CD4-positive, alpha-beta T cell treated with Interleukin-15 for 1 hour (primary cell): Measurements from ENCODE around the gene NDUFB2.
"Not testable (repeated sequence)": the region's sequence is repeated elsewhere in the genome, so short reads cannot be mapped to it uniquely, and the experiment has no call there.

ENCODE experiments used
- DNase-seq: peaks from one replicate; pipeline ENCODE4 v3.0.0-alpha.2; 2020

NDUFB2 gene

GRCh38 chr7:140673063-140673773 is 23.3 kb upstream of the NDUFB2 start:
- DNase-seq: peak; percentile 47

GRCh38 chr7:140673774-140674155 is 22.7 kb upstream of the NDUFB2 start:
- DNase-seq: no peak

GRCh38 chr7:140674356-140674800 is 22.1 kb upstream of the NDUFB2 start:
- DNase-seq: peak; percentile 28

- no peak for DNase-seq
Observed at GRCh38 chr7:140674899-140675701, 21.4 kb upstream of the NDUFB2 start.

- DNase-seq: no peak
Observed at GRCh38 chr7:140675726-140676125, 20.8 kb upstream of the NDUFB2 start.

- DNase-seq: peak; percentile 49
Observed at GRCh38 chr7:140676306-140676705, 20.2 kb upstream of the NDUFB2 start.

- DNase-seq: not testable (repeated sequence)
Observed at GRCh38 chr7:140676956-140677355, 19.6 kb upstream of the NDUFB2 start.

GRCh38 chr7:140677496-140677895 is 19.0 kb upstream of the NDUFB2 start:
- no peak for DNase-seq

- DNase-seq: no peak
Observed at GRCh38 chr7:140678081-140678815, 18.3 kb upstream of the NDUFB2 start.

- no peak for DNase-seq
Observed at GRCh38 chr7:140678816-140679130, 17.7 kb upstream of the NDUFB2 start.

- DNase-seq: no peak
Observed at GRCh38 chr7:140679186-140679585, 17.3 kb upstream of the NDUFB2 start.

GRCh38 chr7:140680886-140681285 is 15.6 kb upstream of the NDUFB2 start:
- no peak for DNase-seq

GRCh38 chr7:140681766-140682165 is 14.7 kb upstream of the NDUFB2 start:
- no peak for DNase-seq

GRCh38 chr7:140683657-140684056 is 12.9 kb upstream of the NDUFB2 start:
- no peak for DNase-seq

- DNase-seq: no peak
Observed at GRCh38 chr7:140684066-140684950, 12.2 kb upstream of the NDUFB2 start.

- no peak for DNase-seq
Observed at GRCh38 chr7:140685407-140686087, 11.0 kb upstream of the NDUFB2 start.

GRCh38 chr7:140686921-140687320 is 9.6 kb upstream of the NDUFB2 start:
- no peak for DNase-seq

- no peak for DNase-seq
Observed at GRCh38 chr7:140688341-140688740, 8.2 kb upstream of the NDUFB2 start.

- DNase-seq: no peak
Observed at GRCh38 chr7:140689199-140690152, 7.0 kb upstream of the NDUFB2 start.

GRCh38 chr7:140691376-140692045 is 5.0 kb upstream of the NDUFB2 start:
- DNase-seq: no peak
